ENCODE measurements around the gene LARGE1. TPM values are rescaled to one million over a fixed set of nuclear protein-coding genes. Genes with fewer than 3 reads are reported as not detected.

LARGE1 gene
- total RNA-seq, 1 experiment from 2014 or later = 1.3 TPM

GRCh38 chr22:33691057-33691630, 229.1 kb downstream of the LARGE1 start:
- CTCF ChIA-PET = no interaction called here
- intact Hi-C loops (cut with micrococcal nuclease) = no loop called here
- Histone ChIP-seq H3K4me1 (ENCODE audit: insufficient read depth, low read length) (no peaks in the 10 kb centered on the region), H3K4me3 (ENCODE audit: low read length) (no peak overlapping the region), H3K27me3 (ENCODE audit: low read length) (no peaks in the 10 kb centered on the region), H3K79me2 (ENCODE audit: low read length) (no peaks in the 10 kb centered on the region), H3K36me3 (ENCODE audit: low read depth, low read length) (no peaks in the 10 kb centered on the region), H3K4me2 (ENCODE audit: low read length) (no peak overlapping the region), H3F3A (ENCODE audit: low read length, unreplicated experiment) (no peaks in the 10 kb centered on the region), H3K9me2 (replicated peaks; ENCODE audit: low read length) (no peaks in the 10 kb centered on the region), H3K9me3 (ENCODE audit: low read length) (0 out of 2 replicates have a peak, but pooled peaks cover 4% of the 10 kb centered on the region), H3K27ac (ENCODE audit: low read length) (no peak overlapping the region), H4K20me1 (ENCODE audit: low read length) (no peaks in the 10 kb centered on the region), H2AFZ (ENCODE audit: low read length) (no peak overlapping the region), H3K9ac (ENCODE audit: low read length) (no peak overlapping the region)
- POLR2A ChIA-PET (ENCODE audit: unreplicated experiment) = no interaction called here
- no TSS peak for BruUV-seq (replicated peaks)
- ATAC-seq = no peak
- DNase-seq = no peak
- TF ChIP-seq EZH2phosphoT487 (IDR thresholded peaks at IDR 0.05; ENCODE audit: borderline replicate concordance, low read length) (no peak), CTCF (conservative IDR thresholded peaks at IDR 0.05; ENCODE audit: low read depth, low read length) (no peak), EZH2 (IDR thresholded peaks at IDR 0.05; ENCODE audit: low read length, unreplicated experiment) (no peak)

GRCh38 chr22:33688903-33689302, 231.4 kb downstream of the LARGE1 start:
- H3K27ac ChIP-seq (ENCODE audit: low read length) = no peak overlapping the region
- no peaks in the 10 kb centered on the region for H4K20me1 ChIP-seq (ENCODE audit: low read length)
- no peak for DNase-seq
- CTCF ChIA-PET = no interaction called here
- H3K79me2 ChIP-seq (ENCODE audit: low read length) = no peaks in the 10 kb centered on the region
- no peaks in the 10 kb centered on the region for H3K9me2 ChIP-seq (replicated peaks; ENCODE audit: low read length)
- no peak overlapping the region for H2AFZ ChIP-seq (ENCODE audit: low read length)
- H3K4me1 ChIP-seq (ENCODE audit: insufficient read depth, low read length) = no peaks in the 10 kb centered on the region
- ATAC-seq = no peak
- 0 out of 2 replicates have a peak, but pooled peaks cover 2% of the 10 kb centered on the region for H3K9me3 ChIP-seq (ENCODE audit: low read length)
- no peaks in the 10 kb centered on the region for H3K36me3 ChIP-seq (ENCODE audit: low read depth, low read length)
- POLR2A ChIA-PET (ENCODE audit: unreplicated experiment) = no interaction called here
- no peaks in the 10 kb centered on the region for H3F3A ChIP-seq (ENCODE audit: low read length, unreplicated experiment)
- H3K27me3 ChIP-seq (ENCODE audit: low read length) = no peaks in the 10 kb centered on the region
- no peak overlapping the region for H3K4me3 ChIP-seq (ENCODE audit: low read length)
- intact Hi-C loops (cut with micrococcal nuclease) = no loop called here
- no peak overlapping the region for H3K4me2 ChIP-seq (ENCODE audit: low read length)
- BruUV-seq (replicated peaks) = no TSS peak
- H3K9ac ChIP-seq (ENCODE audit: low read length) = no peak overlapping the region
- TF ChIP-seq EZH2phosphoT487 (IDR thresholded peaks at IDR 0.05; ENCODE audit: borderline replicate concordance, low read length) (no peak), EZH2 (IDR thresholded peaks at IDR 0.05; ENCODE audit: low read length, unreplicated experiment) (no peak), CTCF (conservative IDR thresholded peaks at IDR 0.05; ENCODE audit: low read depth, low read length) (no peak)

- no peaks in the 10 kb centered on the region for H3K9me3 ChIP-seq (ENCODE audit: low read length)
- no peak overlapping the region for H3K4me2 ChIP-seq (ENCODE audit: low read length)
- no peaks in the 10 kb centered on the region for H3F3A ChIP-seq (ENCODE audit: low read length, unreplicated experiment)
- no peaks in the 10 kb centered on the region for H3K36me3 ChIP-seq (ENCODE audit: low read depth, low read length)
- no peak for ATAC-seq
- CTCF ChIA-PET = no interaction called here
- no peaks in the 10 kb centered on the region for H4K20me1 ChIP-seq (ENCODE audit: low read length)
- no peaks in the 10 kb centered on the region for H3K79me2 ChIP-seq (ENCODE audit: low read length)
- no peaks in the 10 kb centered on the region for H3K27me3 ChIP-seq (ENCODE audit: low read length)
- DNase-seq = no peak
- no peak overlapping the region for H3K27ac ChIP-seq (ENCODE audit: low read length)
- H3K4me1 ChIP-seq (ENCODE audit: insufficient read depth, low read length) = no peaks in the 10 kb centered on the region
- no peak for TF ChIP-seq CTCF (conservative IDR thresholded peaks at IDR 0.05; ENCODE audit: low read depth, low read length)
- no peak for TF ChIP-seq EZH2phosphoT487 (IDR thresholded peaks at IDR 0.05; ENCODE audit: borderline replicate concordance, low read length)
- no peak for TF ChIP-seq EZH2 (IDR thresholded peaks at IDR 0.05; ENCODE audit: low read length, unreplicated experiment)
- no peak overlapping the region for H2AFZ ChIP-seq (ENCODE audit: low read length)
- intact Hi-C loops (cut with micrococcal nuclease) = no loop called here
- H3K4me3 ChIP-seq (ENCODE audit: low read length) = no peak overlapping the region
- POLR2A ChIA-PET (ENCODE audit: unreplicated experiment) = no interaction called here
- BruUV-seq (replicated peaks) = no TSS peak
- no peaks in the 10 kb centered on the region for H3K9me2 ChIP-seq (replicated peaks; ENCODE audit: low read length)
- no peak overlapping the region for H3K9ac ChIP-seq (ENCODE audit: low read length)
These were observed 232.8 kb downstream of the LARGE1 start for GRCh38 chr22:33687464-33687863.
